ENCODE data around the gene PLOD1. TPM values are rescaled to one million over a fixed set of nuclear protein-coding genes. Genes with fewer than 3 reads are reported as not detected.

PLOD1 gene
- total and polyA plus RNA-seq, 4 donors, result 48.0 to 82.9 (median 63.9) TPM

DNA sequence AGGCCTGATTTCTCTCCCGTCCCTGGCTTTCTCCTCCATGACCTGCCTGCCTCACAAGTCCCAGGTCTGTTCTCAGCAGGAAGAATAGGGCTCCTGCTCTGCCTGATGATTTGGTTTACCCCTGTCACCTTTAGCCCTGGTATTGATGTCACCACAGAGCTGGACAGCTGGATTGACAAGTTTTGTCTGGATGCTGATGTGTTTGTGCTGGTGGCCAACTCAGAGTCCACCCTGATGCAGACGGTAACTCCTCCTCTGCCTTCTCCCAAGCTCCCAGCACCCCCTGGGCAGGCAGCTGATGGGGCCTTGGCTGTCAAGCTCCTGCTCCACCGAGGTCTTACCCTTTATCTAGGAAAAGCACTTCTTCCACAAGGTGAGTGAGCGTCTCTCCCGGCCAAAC, 64.1 kb downstream of the PLOD1 start (continued):
- no peak for TF ChIP-seq HNF4A (conservative IDR thresholded peaks at IDR 0.05)
- no peak for TF ChIP-seq HNF4G (IDR thresholded peaks at IDR 0.05)
- TF ChIP-seq, protein P1, sequence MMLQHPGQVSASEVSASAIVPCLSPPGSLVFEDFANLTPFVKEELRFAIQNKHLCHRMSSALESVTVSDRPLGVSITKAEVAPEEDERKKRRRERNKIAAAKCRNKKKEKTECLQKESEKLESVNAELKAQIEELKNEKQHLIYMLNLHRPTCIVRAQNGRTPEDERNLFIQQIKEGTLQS (IDR thresholded peaks at IDR 0.05), result no peak
- no peak for TF ChIP-seq NR2F2 (IDR thresholded peaks at IDR 0.05)
- TF ChIP-seq JUND (IDR thresholded peaks at IDR 0.05), result no peak
- TF ChIP-seq GABPA (IDR thresholded peaks at IDR 0.05 in 1 of 2, conservative IDR thresholded peaks at IDR 0.05 in 1 of 2), result no peak

DNA sequence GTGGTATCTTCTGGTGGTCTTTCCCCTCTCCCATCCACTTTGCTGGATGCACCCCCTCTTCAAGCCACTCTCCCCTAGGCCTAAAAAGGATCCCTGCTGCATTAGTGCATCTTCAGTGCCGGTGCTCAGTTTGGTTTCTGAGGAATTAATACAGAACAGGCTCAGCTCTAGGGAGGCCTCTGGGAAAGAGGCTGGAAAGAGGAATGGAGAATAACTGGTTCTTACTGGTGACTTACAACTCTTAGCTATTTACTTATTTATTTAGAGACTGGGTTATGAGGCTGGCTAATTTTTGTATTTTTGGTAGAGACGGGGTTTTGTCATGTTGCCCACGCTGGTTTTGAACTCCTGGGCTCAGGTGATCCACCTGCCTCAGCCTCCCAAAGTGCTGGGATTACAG, 64.7 kb downstream of the PLOD1 start:
- peaks cover 26 to 74% (median 60%) of the 10 kb centered on the region in 4 donors for H3K36me3 ChIP-seq (ENCODE audit: control insufficient read depth in 4 of 4, insufficient read depth in 3 of 4, low read depth in 1 of 4, low read length in 3 of 4)
- H3K9me3 ChIP-seq (ENCODE audit: control insufficient read depth in 4 of 4, low read length in 3 of 4), result no peaks in the 10 kb centered on the region
- 77% methylated on average over 3 of the region's 3 CpGs for WGBS
- H3K27ac ChIP-seq (ENCODE audit: low read depth in 1 of 2, low read length in 2 of 2), result no peak overlapping the region
- no peaks in the 10 kb centered on the region for H3K27me3 ChIP-seq (ENCODE audit: control insufficient read depth in 4 of 4, insufficient read depth in 4 of 4, low read length in 3 of 4)
- H3K9ac ChIP-seq (ENCODE audit: low read depth in 1 of 2, low read length in 2 of 2), result no peak overlapping the region
- TF ChIP-seq RXRA (IDR thresholded peaks at IDR 0.05) (no peak), NR2F2 (IDR thresholded peaks at IDR 0.05) (no peak), YY1 (IDR thresholded peaks at IDR 0.05) (no peak), RAD21 (IDR thresholded peaks at IDR 0.05) (no peak), GABPA (IDR thresholded peaks at IDR 0.05 in 1 of 2, conservative IDR thresholded peaks at IDR 0.05 in 1 of 2) (no peak), SP1 (IDR thresholded peaks at IDR 0.05) (no peak), FOXA2 (IDR thresholded peaks at IDR 0.05) (no peak), FOXA1 (IDR thresholded peaks at IDR 0.05) (no peak), HNF4A (conservative IDR thresholded peaks at IDR 0.05) (no peak), EGR1 (IDR thresholded peaks at IDR 0.05; ENCODE audit: low read depth in 2 of 2) (no peak), TAF1 (conservative IDR thresholded peaks at IDR 0.05) (no peak), HNF4G (IDR thresholded peaks at IDR 0.05) (no peak)
- TF ChIP-seq, protein P2, sequence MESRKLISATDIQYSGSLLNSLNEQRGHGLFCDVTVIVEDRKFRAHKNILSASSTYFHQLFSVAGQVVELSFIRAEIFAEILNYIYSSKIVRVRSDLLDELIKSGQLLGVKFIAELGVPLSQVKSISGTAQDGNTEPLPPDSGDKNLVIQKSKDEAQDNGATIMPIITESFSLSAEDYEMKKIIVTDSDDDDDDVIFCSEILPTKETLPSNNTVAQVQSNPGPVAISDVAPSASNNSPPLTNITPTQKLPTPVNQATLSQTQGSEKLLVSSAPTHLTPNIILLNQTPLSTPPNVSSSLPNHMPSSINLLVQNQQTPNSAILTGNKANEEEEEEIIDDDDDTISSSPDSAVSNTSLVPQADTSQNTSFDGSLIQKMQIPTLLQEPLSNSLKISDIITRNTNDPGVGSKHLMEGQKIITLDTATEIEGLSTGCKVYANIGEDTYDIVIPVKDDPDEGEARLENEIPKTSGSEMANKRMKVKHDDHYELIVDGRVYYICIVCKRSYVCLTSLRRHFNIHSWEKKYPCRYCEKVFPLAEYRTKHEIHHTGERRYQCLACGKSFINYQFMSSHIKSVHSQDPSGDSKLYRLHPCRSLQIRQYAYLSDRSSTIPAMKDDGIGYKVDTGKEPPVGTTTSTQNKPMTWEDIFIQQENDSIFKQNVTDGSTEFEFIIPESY (IDR thresholded peaks at IDR 0.05), result no peak
- TF ChIP-seq, protein P1 (IDR thresholded peaks at IDR 0.05), result no peak
- TF ChIP-seq, protein P3, sequence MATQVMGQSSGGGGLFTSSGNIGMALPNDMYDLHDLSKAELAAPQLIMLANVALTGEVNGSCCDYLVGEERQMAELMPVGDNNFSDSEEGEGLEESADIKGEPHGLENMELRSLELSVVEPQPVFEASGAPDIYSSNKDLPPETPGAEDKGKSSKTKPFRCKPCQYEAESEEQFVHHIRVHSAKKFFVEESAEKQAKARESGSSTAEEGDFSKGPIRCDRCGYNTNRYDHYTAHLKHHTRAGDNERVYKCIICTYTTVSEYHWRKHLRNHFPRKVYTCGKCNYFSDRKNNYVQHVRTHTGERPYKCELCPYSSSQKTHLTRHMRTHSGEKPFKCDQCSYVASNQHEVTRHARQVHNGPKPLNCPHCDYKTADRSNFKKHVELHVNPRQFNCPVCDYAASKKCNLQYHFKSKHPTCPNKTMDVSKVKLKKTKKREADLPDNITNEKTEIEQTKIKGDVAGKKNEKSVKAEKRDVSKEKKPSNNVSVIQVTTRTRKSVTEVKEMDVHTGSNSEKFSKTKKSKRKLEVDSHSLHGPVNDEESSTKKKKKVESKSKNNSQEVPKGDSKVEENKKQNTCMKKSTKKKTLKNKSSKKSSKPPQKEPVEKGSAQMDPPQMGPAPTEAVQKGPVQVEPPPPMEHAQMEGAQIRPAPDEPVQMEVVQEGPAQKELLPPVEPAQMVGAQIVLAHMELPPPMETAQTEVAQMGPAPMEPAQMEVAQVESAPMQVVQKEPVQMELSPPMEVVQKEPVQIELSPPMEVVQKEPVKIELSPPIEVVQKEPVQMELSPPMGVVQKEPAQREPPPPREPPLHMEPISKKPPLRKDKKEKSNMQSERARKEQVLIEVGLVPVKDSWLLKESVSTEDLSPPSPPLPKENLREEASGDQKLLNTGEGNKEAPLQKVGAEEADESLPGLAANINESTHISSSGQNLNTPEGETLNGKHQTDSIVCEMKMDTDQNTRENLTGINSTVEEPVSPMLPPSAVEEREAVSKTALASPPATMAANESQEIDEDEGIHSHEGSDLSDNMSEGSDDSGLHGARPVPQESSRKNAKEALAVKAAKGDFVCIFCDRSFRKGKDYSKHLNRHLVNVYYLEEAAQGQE (IDR thresholded peaks at IDR 0.05), result no peak
- DNase-seq (ENCODE audit: low spot score), result no peak
- H3K4me3 ChIP-seq (ENCODE audit: low read depth in 1 of 3, low read length in 3 of 3), result no peak overlapping the region
- peaks cover 0 to 7% (median 5%) of the 10 kb centered on the region in 4 donors for H3K4me1 ChIP-seq (ENCODE audit: control insufficient read depth in 4 of 4, insufficient read depth in 4 of 4, low read length in 3 of 4)
